Measurements from ENCODE around the gene OGG1. TPM values are rescaled to one million over a fixed set of nuclear protein-coding genes. Genes with fewer than 3 reads are reported as not detected.
A peak's percentile ranks its signal among the peaks of the same experiment; 100 is the strongest.

Gene OGG1
- total and polyA plus RNA-seq, 10 of the 15 experiments (the other 5 are each of a cell fraction or from before 2014, with no cell fraction given) = 4.8 to 38.8 (median 27.2) TPM

DNA sequence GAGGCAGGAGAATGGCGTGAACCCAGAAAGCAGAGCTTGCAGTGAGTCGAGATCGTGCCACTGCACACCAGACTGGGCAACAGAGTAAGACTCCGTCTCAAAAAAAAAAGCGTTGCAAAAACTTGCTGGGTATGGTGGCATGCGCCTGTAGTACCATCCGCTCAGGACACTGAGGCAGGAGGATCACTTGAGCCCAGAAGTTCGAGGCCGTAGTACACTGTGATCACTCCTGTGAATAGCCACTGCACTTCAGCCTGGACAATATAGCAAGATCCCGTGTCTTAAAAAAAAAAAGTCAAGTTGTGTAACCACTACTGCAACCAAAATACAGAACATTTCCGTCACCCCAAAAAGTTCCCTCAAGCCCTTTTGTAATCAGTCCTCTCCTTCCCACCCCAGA lies 44.6 kb downstream of the OGG1 start:
- Histone ChIP-seq H3K79me2 (ENCODE audit: control insufficient read depth, insufficient read depth, low read length) (peaks cover 68% of the 10 kb centered on the region), H3K4me1 (ENCODE audit: control insufficient read depth, insufficient read depth, low read length) (peaks cover 14% of the 10 kb centered on the region), H3K4me3 (peak overlapping the region; percentile 89), H3K36me3 (ENCODE audit: control insufficient read depth in 2 of 2, insufficient read depth in 2 of 2, low read length in 1 of 2) (peaks cover 9 to 26% of the 10 kb centered on the region in 2 experiments), H3K27ac (ENCODE audit: control insufficient read depth, insufficient read depth) (peak overlapping the region; percentile 45), H3K4me2 (ENCODE audit: control insufficient read depth, insufficient read depth) (peak overlapping the region; percentile 36), H3K27me3 (replicated peaks in 1 of 2; ENCODE audit: control insufficient read depth in 2 of 2, insufficient read depth in 2 of 2, low read length in 1 of 2) (no peaks in the 10 kb centered on the region), H3K9me3 (replicated peaks; ENCODE audit: control insufficient read depth, insufficient read depth, low read length) (no peaks in the 10 kb centered on the region), H4K20me1 (ENCODE audit: control insufficient read depth, insufficient read depth) (peaks cover 6% of the 10 kb centered on the region; the same call in 1 of the 2 replicates), H2AFZ (ENCODE audit: control insufficient read depth, low read depth, low read length) (no peak overlapping the region), H3K9ac (ENCODE audit: control insufficient read depth, insufficient read depth, low read length) (peak overlapping the region; percentile 97)
- DNase-seq (ENCODE audit: low read depth, low spot score) = no peak
- no peak for FAIRE-seq
- ChIA-PET CTCF (interaction anchor here (1.2 kb wide), 1 partner anchor 17 kb away, joined by 4 read pairs; no protein-coding TSS in a partner anchor), SMC1A (ENCODE audit: uncharacterized antibody, unreplicated experiment) (interaction anchor here (1.6 kb wide), 1 partner anchor 13 kb away, joined by 7 read pairs; no protein-coding TSS in a partner anchor), POLR2A (interaction anchor here (1.2 to 2.8 kb wide), 2 partner anchors 14 to 19 kb away, joined by 4 to 19 read pairs; no protein-coding TSS in a partner anchor), RAD21 (ENCODE audit: unreplicated experiment) (interaction anchor here (1.8 kb wide), 1 partner anchor 14 kb away, joined by 5 read pairs; no protein-coding TSS in a partner anchor)
- BruUV-seq (replicated peaks) = no TSS peak
- WGBS (ENCODE audit: insufficient coverage, insufficient replicate concordance, low lambda C conversion rate, missing lambda C conversion rate) = 78% methylated on average over 11 of the region's 11 CpGs
- TF ChIP-seq CREM (IDR thresholded peaks at IDR 0.05; ENCODE audit: low read depth) (no peak), HCFC1 (IDR thresholded peaks at IDR 0.05; ENCODE audit: low read length) (no peak)
- TF ChIP-seq, protein P1, sequence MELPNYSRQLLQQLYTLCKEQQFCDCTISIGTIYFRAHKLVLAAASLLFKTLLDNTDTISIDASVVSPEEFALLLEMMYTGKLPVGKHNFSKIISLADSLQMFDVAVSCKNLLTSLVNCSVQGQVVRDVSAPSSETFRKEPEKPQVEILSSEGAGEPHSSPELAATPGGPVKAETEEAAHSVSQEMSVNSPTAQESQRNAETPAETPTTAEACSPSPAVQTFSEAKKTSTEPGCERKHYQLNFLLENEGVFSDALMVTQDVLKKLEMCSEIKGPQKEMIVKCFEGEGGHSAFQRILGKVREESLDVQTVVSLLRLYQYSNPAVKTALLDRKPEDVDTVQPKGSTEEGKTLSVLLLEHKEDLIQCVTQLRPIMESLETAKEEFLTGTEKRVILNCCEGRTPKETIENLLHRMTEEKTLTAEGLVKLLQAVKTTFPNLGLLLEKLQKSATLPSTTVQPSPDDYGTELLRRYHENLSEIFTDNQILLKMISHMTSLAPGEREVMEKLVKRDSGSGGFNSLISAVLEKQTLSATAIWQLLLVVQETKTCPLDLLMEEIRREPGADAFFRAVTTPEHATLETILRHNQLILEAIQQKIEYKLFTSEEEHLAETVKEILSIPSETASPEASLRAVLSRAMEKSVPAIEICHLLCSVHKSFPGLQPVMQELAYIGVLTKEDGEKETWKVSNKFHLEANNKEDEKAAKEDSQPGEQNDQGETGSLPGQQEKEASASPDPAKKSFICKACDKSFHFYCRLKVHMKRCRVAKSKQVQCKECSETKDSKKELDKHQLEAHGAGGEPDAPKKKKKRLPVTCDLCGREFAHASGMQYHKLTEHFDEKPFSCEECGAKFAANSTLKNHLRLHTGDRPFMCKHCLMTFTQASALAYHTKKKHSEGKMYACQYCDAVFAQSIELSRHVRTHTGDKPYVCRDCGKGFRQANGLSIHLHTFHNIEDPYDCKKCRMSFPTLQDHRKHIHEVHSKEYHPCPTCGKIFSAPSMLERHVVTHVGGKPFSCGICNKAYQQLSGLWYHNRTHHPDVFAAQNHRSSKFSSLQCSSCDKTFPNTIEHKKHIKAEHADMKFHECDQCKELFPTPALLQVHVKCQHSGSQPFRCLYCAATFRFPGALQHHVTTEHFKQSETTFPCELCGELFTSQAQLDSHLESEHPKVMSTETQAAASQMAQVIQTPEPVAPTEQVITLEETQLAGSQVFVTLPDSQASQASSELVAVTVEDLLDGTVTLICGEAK (IDR thresholded peaks at IDR 0.05; ENCODE audit: borderline replicate concordance) = no peak
- TF ChIP-seq, protein P2, sequence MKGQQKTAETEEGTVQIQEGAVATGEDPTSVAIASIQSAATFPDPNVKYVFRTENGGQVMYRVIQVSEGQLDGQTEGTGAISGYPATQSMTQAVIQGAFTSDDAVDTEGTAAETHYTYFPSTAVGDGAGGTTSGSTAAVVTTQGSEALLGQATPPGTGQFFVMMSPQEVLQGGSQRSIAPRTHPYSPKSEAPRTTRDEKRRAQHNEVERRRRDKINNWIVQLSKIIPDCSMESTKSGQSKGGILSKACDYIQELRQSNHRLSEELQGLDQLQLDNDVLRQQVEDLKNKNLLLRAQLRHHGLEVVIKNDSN (IDR thresholded peaks at IDR 0.05; ENCODE audit: borderline replicate concordance, extremely low read length, insufficient read depth, low read depth, low read length) = no peak
- in situ Hi-C loops (cut with MboI) = no loop called here
- intact Hi-C loops (cut with micrococcal nuclease; ENCODE audit: unreplicated experiment) = loop anchor here (5.0 kb wide), 3 partner anchors 62 to 142 kb away; partner anchors contain the start of genes BRPF1 and CRELD1
- ATAC-seq = no peak

All from GM12878 (cell line).